Endothelial cell of umbilical vein (primary cell): Measurements from ENCODE around the gene OR52E1. TPM values are rescaled to one million over a fixed set of nuclear protein-coding genes. Genes with fewer than 3 reads are reported as not detected.
"Not testable (repeated sequence)": the region's sequence is repeated elsewhere in the genome, so short reads cannot be mapped to it uniquely, and the experiment has no call there.

Source experiments
- BruUV-seq: library from RNA; stranded (reverse); fragments of 400-500 nt; replicated peaks from 2 replicates; lab custom pipeline; 2021; lab: Mats Ljungman, UMichigan
- CTCF ChIA-PET: fragments of 300-600, 350-600 bp; sonication (Branson Sonifier 250); formaldehyde crosslinking; loops from one replicate; lab custom pipeline; 2021; ENCODE audit warnings: antibody characterized with exemption, inconsistent platforms; lab: Charles Lee
- POLR2A ChIA-PET: fragments of 300-600, 350-600 bp; sonication (Branson Sonifier 250); formaldehyde crosslinking; loops from one replicate; lab custom pipeline; 2021; ENCODE audit warnings: antibody characterized with exemption, inconsistent platforms; lab: Charles Lee
- DNase-seq: peaks from one replicate; pipeline ENCODE4 v3.0.0-alpha.2; 2011; ENCODE audit warnings: low read depth, low spot score
- FAIRE-seq: peaks from 2 replicates; lab custom pipeline; 2011; peaks lifted over from hg19 to GRCh38; lab: Jason Lieb, UNC
- H2AFZ ChIP-seq: 2 replicates; pipeline ENCODE4 v1.6.0; 2012; ENCODE audit warnings: low read depth, low read length, control low read depth, inconsistent platforms
- H3K27ac ChIP-seq: 2 replicates; pipeline ENCODE4 v1.5.1; 2011; ENCODE audit warnings: low read depth, mild to moderate bottlenecking, control low read depth, low read length, moderate library complexity; ENCODE audit not compliant: insufficient read depth
- H3K27me3 ChIP-seq, 2 experiments: 2 replicates each; pipeline versions ENCODE4 v1.6.0 to v1.6.1; 2011; ENCODE audit warnings: low read length in 2 of 2, mixed read lengths in 1 of 2; ENCODE audit not compliant: control insufficient read depth in 2 of 2, insufficient read depth in 2 of 2
- H3K36me3 ChIP-seq, 2 experiments: 2 replicates in 1 of 2; 3 replicates in 1 of 2; pipeline ENCODE4 v1.5.1; 2011; ENCODE audit warnings: low read length in 2 of 2, mild to moderate bottlenecking in 1 of 2, moderate library complexity in 1 of 2; ENCODE audit not compliant: control insufficient read depth in 2 of 2, insufficient read depth in 2 of 2; ENCODE audit errors: extremely low read depth in 1 of 2
- H3K4me1 ChIP-seq: 3 replicates; pipeline ENCODE4 v1.5.1; 2011; ENCODE audit warnings: mild to moderate bottlenecking, low read length; ENCODE audit not compliant: control insufficient read depth, insufficient read depth; ENCODE audit errors: extremely low read depth
- H3K4me2 ChIP-seq: 2 replicates; pipeline ENCODE4 v1.6.1; 2011; ENCODE audit warnings: low read length, control low read depth, mixed read lengths; ENCODE audit not compliant: insufficient read depth
- H3K4me3 ChIP-seq, 3 experiments: fragments of 200-600 bp in 1 of 3; sonication (generic), shearing (Covaris generic) in 1 of 3; replicated peaks in 1 of 3; 2 replicates each; pipeline ENCODE4 v1.5.1; 2011 to 2016; ENCODE audit warnings: control low read depth in 3 of 3, low read length in 3 of 3, mild to moderate bottlenecking in 2 of 3, inconsistent platforms in 1 of 3, low read depth in 1 of 3, moderate library complexity in 1 of 3; ENCODE audit not compliant: insufficient read depth in 1 of 3
- H3K79me2 ChIP-seq: 2 replicates; pipeline ENCODE4 v1.6.0; 2012; ENCODE audit warnings: low read length, inconsistent platforms; ENCODE audit not compliant: control insufficient read depth, insufficient read depth
- H3K9ac ChIP-seq: replicated peaks from 2 replicates; pipeline ENCODE3; 2011; ENCODE audit warnings: low read length, control low read depth; ENCODE audit not compliant: insufficient read depth; ENCODE audit errors: extremely low read depth
- H3K9me1 ChIP-seq: replicated peaks from 3 replicates; pipeline ENCODE4 v1.6.0; 2011; ENCODE audit warnings: mild to moderate bottlenecking, low read length; ENCODE audit not compliant: control insufficient read depth, insufficient read depth; ENCODE audit errors: extremely low read depth
- H3K9me3 ChIP-seq: replicated peaks from 2 replicates; pipeline ENCODE4 v1.5.1; 2012; ENCODE audit warnings: low read length, inconsistent platforms; ENCODE audit not compliant: control insufficient read depth, insufficient read depth
- H4K20me1 ChIP-seq: replicated peaks from 2 replicates; pipeline ENCODE3; 2011; ENCODE audit warnings: mild to moderate bottlenecking, low read length; ENCODE audit not compliant: control insufficient read depth, insufficient read depth; ENCODE audit errors: extremely low read depth
- EZH2 ChIP-seq: IDR thresholded peaks from 2 replicates; pipeline ENCODE4 v1.6.1; 2012; ENCODE audit warnings: borderline replicate concordance, low read depth, mild to moderate bottlenecking, moderate library complexity, low read length, inconsistent platforms; ENCODE audit not compliant: severe bottlenecking
- FOS ChIP-seq: IDR thresholded peaks from 2 replicates; pipeline ENCODE4 v1.6.1; 2011; ENCODE audit warnings: mild to moderate bottlenecking, low read length, moderate library complexity, borderline replicate concordance; ENCODE audit not compliant: insufficient read depth
- GATA2 ChIP-seq: IDR thresholded peaks from 2 replicates; pipeline ENCODE4 v1.7.0; 2011; ENCODE audit warnings: low read depth, mild to moderate bottlenecking, moderate library complexity, mixed read lengths, low read length; ENCODE audit not compliant: insufficient read length, insufficient read depth
- POLR2A ChIP-seq: IDR thresholded peaks from 2 replicates; pipeline ENCODE4 v1.6.1; 2012; ENCODE audit warnings: low read depth, mild to moderate bottlenecking, control low read depth, low read length
- dilution Hi-C: fragments of 300-500 bp; cut with MboI; formaldehyde crosslinking; loops from one replicate; pipeline ENCODE4 v1.15.0; 2019; ENCODE audit warnings: low sequenced_read_pairs; ENCODE audit not compliant: extremely low pct_ligation_motif_present
- intact Hi-C: fragments of 100-400 bp; cut with micrococcal nuclease; formaldehyde crosslinking; loops from one replicate; pipeline ENCODE4 v1.10.0; 2022
- polyA plus RNA-seq, 4 experiments: library from polyadenylated mRNA; depleted of rRNA in 3 of 4; stranded (reverse) in 3 of 4; unstranded in 1 of 4; fragments of >200 nt; gene quantifications; 2 replicates each; pipeline versions ENCODE4 v1.2.1 to v1.2.3, GENCODE V29; 2011 to 2012; ENCODE audit warnings: missing spikeins in 1 of 4
- total RNA-seq: library from RNA; stranded (reverse); gene quantifications from 2 replicates; pipeline ENCODE4 v1.2.3, GENCODE V29; 2021
- TF ChIP-seq, protein P1 (sequence below), 2 donors: IDR thresholded peaks; 1 replicate in 1 of 2; 2 replicates in 1 of 2; pipeline ENCODE4 v1.5.1; 2011; ENCODE audit warnings: low read length in 2 of 2, mild to moderate bottlenecking in 2 of 2, moderate library complexity in 2 of 2, control low read depth in 1 of 2, inconsistent platforms in 1 of 2, low read depth in 1 of 2; ENCODE audit not compliant: insufficient read depth in 1 of 2; ENCODE audit errors: extremely low read depth in 1 of 2
- TF ChIP-seq, protein P2 (sequence below): IDR thresholded peaks from 2 replicates; pipeline ENCODE4 v1.6.1; 2011; ENCODE audit not compliant: insufficient read depth, insufficient read length

OR52E1 gene
- total and polyA plus RNA-seq, 2 donors (not counting 3 experiments of a cell fraction or from before 2014, with no cell fraction given), result not detected

DNA sequence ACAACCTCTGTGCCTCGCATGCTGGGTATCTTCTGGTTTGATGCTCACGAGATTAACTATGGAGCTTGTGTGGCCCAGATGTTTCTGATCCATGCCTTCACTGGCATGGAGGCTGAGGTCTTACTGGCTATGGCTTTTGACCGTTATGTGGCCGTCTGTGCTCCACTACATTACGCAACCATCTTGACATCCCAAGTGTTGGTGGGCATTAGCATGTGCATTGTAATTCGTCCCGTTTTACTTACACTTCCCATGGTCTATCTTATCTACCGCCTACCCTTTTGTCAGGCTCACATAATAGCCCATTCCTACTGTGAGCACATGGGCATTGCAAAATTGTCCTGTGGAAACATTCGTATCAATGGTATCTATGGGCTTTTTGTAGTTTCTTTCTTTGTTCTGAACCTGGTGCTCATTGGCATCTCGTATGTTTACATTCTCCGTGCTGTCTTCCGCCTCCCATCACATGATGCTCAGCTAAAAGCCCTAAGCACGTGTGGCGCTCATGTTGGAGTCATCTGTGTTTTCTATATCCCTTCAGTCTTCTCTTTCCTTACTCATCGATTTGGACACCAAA, 22.5 kb upstream of the OR52E1 start:
- Histone ChIP-seq H3K36me3 (no peaks in the 10 kb centered on the region), H3K9ac (no peak overlapping the region), H3K4me3 (no peak overlapping the region), H3K9me1 (no peaks in the 10 kb centered on the region), H3K9me3 (no peaks in the 10 kb centered on the region), H2AFZ (no peak overlapping the region), H3K27me3 (no peaks in the 10 kb centered on the region), H4K20me1 (no peaks in the 10 kb centered on the region), H3K79me2 (no peaks in the 10 kb centered on the region), H3K4me2 (no peak overlapping the region), H3K4me1 (no peaks in the 10 kb centered on the region), H3K27ac (no peak overlapping the region)
- dilution Hi-C loops (no loop called here), intact Hi-C loops (no loop called here)
- ChIA-PET POLR2A (no interaction called here), CTCF (no interaction called here)
- no TSS peak for BruUV-seq
- DNase-seq (no peak), FAIRE-seq (no peak)
- no peak for TF ChIP-seq FOS
- no peak for TF ChIP-seq POLR2A
- TF ChIP-seq, protein P1, sequence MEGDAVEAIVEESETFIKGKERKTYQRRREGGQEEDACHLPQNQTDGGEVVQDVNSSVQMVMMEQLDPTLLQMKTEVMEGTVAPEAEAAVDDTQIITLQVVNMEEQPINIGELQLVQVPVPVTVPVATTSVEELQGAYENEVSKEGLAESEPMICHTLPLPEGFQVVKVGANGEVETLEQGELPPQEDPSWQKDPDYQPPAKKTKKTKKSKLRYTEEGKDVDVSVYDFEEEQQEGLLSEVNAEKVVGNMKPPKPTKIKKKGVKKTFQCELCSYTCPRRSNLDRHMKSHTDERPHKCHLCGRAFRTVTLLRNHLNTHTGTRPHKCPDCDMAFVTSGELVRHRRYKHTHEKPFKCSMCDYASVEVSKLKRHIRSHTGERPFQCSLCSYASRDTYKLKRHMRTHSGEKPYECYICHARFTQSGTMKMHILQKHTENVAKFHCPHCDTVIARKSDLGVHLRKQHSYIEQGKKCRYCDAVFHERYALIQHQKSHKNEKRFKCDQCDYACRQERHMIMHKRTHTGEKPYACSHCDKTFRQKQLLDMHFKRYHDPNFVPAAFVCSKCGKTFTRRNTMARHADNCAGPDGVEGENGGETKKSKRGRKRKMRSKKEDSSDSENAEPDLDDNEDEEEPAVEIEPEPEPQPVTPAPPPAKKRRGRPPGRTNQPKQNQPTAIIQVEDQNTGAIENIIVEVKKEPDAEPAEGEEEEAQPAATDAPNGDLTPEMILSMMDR (IDR thresholded peaks at IDR 0.05; ENCODE audit: extremely low read depth in 1 of 2, insufficient read depth in 1 of 2, low read depth in 1 of 2, low read length in 2 of 2), result no peak
- no peak for TF ChIP-seq EZH2
- TF ChIP-seq, protein P2, sequence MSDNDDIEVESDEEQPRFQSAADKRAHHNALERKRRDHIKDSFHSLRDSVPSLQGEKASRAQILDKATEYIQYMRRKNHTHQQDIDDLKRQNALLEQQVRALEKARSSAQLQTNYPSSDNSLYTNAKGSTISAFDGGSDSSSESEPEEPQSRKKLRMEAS, result no peak
- no peak for TF ChIP-seq GATA2

DNA sequence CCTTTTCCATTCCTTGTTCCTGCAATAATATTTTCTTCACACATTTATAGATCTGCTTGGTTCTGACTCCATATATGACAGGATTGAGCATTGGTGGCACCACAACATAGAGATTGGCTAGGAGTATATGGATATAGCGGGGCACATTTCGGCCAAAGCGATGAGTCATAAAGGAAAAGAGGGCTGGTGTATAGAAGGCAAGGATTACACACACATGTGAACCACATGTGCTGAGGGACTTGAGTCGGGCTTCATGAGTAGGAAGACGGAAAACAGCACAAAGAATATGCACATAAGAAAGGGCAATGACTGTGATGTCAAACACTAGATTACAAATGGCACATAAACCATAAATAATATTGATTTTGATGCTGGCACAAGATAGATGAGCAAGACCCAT, 10.7 kb upstream of the OR52E1 start:
- H3K9me1 ChIP-seq, DNase-seq, H3K4me2 ChIP-seq, H3K36me3 ChIP-seq, H3K4me3 ChIP-seq, POLR2A ChIA-PET, FAIRE-seq, H3K4me1 ChIP-seq, H3K27me3 ChIP-seq, dilution Hi-C loops, CTCF ChIA-PET, H3K79me2 ChIP-seq, H3K27ac ChIP-seq, H3K9me3 ChIP-seq, H4K20me1 ChIP-seq, H3K9ac ChIP-seq, BruUV-seq, intact Hi-C loops, H2AFZ ChIP-seq: not testable (repeated sequence)
